Tibial nerve (tissue), 4 donors: ENCODE data around the gene GSTT4.

Source experiments
- CTCF ChIP-seq, 5 experiments: fragments of 200-600 bp in 3 of 5; fragments of 450-650 bp in 2 of 5; sonication (generic) in 3 of 5; IDR thresholded peaks; one replicate each; pipeline ENCODE4 v1.5.1; 2016 to 2019; ENCODE audit warnings: antibody characterized with exemption in 5 of 5, mild to moderate bottlenecking in 3 of 5, moderate library complexity in 2 of 5
- EP300 ChIP-seq, 2 donors: sonication (generic); formaldehyde crosslinking; IDR thresholded peaks; one replicate each; pipeline ENCODE4 v1.6.1; 2017; ENCODE audit warnings: antibody characterized with exemption in 2 of 2, mild to moderate bottlenecking in 1 of 2
- POLR2A ChIP-seq, 2 donors: fragments of 450-650 bp; IDR thresholded peaks; one replicate each; pipeline ENCODE4 v1.6.1; 2017; ENCODE audit warnings: antibody characterized with exemption in 2 of 2, mild to moderate bottlenecking in 2 of 2, moderate library complexity in 2 of 2

DNA sequence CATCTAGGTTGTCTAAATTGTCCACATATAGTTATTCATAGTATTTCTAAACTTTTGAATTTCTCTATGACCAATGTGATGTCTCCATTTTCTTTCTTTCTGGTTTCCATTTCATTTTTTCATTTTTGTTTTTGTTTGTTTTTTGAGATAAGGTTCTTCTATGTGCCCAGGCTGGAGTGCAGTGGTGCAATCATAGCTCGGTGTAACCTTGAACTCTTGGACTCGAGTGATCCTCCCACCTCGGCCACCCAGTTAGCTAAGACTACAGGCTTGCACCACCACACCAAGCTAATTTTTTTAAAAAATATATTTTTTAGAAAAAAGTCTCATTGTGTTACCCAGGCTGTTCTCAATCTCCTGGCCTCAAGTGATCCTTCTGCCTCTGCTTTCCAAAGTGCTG, 8.2 kb downstream of the GSTT4 start:
- TF ChIP-seq EP300 (IDR thresholded peaks at IDR 0.05) (no peak), CTCF (IDR thresholded peaks at IDR 0.05) (no peak), POLR2A (IDR thresholded peaks at IDR 0.05) (no peak)
